NCI-H1092 (cell line): ENCODE results near the gene PI16.
"Not testable (repeated sequence)": the region's sequence is repeated elsewhere in the genome, so short reads cannot be mapped to it uniquely, and the experiment has no call there.

Experiments used
- DNase-seq: peaks from one replicate; lab custom pipeline; 2025; lab: John Stamatoyannopoulos, UW

Gene PI16

DNA sequence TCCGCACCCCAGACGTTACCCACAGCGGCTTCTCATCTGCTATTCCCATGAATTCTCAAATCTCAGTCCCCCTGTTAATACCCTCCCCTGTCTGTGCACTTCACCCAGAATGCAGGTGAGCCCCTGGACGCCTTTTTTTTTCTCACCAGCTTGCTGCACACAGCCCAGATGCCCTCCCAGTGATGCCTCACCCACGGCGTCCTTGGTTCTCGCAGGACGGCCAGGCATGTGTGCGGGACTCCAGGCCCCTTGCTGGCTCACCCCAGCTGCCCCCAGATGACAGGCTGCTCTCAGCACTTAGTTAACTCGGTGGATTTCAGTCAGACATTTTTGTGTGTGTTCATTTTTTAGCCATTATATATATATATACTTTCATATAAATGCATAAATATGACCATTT, 25.4 kb upstream of the PI16 start:
- DNase-seq: no peak

DNA sequence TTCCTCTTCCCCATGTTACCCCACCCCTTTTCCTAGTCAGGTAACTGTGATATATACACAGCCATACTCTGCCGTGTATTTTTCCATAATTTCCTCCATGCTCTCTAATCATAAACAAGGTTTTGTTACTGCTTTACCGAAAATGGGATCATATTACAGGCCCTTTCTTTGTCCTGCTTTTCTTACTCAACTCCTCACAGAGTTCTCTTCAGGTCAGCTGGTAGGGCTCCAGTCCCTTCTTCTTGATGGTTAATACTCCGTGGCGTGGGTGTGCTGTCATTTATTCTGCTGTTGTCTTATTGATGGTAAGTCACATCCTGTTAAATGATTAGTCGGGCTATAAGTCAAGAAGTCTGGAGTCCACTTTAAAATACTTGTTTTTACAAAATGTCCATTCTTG, 24.9 kb upstream of the PI16 start:
- DNase-seq: no peak

DNA sequence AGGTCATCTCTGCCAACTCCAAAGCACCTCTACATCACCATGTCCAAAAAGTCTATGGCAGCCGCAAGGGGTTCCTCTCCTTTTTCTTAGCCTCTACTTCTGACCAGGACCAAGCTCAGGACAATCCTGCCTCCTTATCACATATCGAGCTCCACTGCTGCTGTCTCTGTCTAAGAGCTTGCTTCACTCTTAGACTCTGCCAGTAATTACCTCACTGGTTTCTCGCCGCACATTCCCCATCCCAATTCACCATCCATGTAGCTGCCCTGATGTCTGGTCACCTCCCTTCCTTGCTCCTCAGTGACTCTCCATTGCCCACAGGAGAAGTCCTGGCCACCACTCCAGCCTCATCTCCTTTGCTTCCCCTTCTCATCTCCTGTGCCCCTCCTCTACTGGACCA, 24.1 kb upstream of the PI16 start:
- DNase-seq: no peak

DNA sequence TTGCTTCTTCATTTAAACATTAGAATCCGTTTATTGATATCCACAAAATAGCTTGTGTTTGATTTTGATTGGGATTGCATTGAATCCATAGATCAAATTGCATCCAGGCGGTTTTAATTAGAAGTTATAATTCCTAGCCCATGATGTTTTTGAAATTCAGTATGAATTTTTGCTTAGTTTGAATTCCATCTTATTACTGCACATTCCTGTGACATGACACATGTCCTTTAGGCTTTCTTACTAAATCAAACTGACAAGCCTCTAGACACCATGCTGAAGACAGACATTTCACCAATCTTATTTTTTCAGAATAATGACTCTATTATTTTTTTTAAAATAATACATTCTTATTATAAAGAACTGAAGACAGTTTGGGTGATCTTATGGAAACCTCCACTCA, 21.4 kb upstream of the PI16 start:
- no peak for DNase-seq

DNA sequence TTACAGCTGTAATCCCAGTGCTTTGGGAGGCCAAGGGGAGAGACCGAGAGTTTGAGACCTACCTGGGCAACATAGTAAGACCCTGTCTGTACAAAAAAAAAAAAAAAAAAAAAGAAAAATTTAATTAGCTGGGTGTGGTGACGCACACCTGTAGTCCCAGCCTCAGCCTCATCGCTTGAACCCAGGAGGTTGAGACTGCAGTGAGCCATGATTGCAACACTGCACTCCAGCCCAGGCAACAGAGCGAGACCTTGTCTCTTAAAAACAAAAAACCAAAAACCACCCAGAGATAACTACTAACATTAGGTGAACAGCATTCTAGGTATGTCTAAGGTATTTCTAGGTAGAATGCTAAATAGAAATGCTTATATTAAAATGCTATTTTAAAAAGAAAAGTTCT, 21.0 kb upstream of the PI16 start:
- DNase-seq: no peak

DNA sequence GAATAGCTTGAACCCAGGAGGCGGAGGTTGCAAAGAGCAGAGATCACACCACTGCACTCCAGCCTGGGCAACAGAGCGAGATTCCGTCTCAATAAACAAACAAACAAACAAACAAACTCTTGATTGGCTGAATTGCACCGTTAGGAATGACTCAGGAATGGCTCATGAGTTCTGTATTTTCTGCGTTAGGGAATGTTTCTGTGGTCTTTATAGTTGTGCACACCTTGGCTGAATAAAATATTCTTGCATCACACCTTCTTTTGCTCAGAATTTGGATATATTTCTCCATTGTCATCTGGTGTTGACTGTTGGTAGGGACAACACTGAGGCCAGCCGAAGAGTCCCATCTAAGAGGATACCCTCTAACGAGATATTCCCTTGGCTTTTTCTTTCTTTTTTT, 19.6 kb upstream of the PI16 start:
- no peak for DNase-seq

DNA sequence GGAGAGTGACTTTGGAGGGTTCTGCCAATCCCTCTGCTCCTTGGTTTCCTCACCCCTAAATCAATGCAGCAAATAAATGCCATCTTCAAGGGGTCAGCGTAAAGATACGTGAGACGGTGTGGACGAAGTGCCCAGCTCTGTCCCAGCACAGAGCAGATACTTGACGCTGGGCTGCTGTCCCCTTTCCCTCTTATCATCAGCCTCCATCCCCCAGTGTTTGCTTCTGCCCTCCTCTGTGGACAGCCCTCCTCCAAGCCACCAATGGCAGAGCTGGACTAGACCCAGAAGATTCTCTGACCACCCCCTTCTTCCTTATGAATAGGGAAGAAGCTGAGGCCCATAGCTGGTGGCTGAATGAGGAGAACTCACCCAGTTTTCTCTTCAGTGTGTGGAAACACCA, 17.7 kb upstream of the PI16 start:
- DNase-seq: no peak

DNA sequence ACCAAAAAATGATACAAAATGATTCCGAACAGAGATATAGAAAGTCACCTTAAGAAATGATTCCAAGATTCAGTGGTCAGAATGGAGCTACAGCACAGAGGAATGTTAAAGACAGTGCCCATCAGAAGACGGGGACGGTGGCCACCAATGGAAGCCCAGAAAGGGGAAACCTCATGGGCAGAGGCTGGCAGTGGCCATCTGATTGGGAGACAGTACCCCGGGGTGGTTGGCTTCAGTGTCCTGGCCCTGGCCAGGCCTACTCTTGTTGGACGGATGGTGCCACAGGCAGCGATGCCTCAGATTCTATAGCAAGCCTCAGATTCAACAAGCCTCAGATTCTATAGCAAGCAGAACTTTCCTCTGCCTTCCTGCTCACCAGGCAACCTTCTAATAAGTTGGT, 16.6 kb upstream of the PI16 start:
- no peak for DNase-seq

DNA sequence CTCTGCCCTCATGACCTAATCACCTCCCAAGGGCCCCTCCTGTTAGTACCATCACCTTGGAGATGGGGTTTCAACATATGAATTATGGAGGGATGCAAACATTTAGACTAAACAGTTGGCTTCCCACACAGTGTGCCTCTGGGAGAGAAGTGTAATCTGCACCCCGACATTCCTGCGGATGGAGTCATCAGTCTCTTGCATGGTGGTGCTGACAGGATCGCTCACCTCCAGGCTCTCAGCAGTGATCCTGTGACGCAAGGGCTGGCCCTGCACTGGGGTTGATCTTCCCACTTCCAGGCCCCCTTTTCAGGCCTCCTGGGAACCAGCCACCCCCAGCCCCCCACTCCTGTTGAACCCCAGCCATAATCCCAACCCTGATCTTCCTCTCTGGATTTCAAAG, 16.0 kb upstream of the PI16 start:
- DNase-seq: no peak

DNA sequence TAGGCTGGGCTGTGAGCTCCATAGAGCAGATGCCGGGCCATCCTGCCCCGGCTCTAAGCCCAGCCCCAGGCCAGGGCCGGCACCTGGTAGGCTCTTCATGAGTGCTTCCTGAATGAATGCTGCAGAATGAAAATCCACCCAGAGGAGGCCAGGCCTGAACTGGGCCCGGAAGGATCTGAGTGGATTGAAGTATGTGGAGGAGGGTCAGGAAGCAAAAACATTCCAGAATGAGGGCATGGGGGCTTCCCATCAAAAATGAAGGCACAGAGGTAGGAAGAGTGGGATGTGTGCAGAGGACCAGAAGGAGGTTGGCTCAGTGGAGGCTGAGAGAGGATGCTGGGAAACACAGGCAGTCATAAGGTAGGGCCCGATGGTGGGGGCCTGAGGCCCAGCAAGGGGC, 15.5 kb upstream of the PI16 start:
- not testable (repeated sequence) for DNase-seq

DNA sequence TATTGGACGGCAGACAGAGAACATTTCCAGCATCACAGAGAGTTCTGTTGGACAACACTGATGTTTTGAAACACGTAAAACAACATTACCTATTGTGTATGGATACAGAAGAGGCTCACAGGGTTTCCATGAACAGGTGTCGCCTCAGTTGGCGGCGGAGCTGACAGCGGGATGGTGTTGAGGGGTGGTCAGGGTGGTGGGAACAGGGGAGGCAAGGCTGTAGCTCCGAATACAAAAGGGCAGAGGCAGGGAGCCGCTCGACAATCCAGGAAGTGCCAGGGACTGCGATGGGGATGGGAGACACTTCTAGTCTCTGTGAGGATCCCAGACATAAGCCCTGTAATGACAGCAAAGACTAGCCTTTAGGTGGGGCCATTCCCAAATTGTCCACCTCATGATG, 14.5 kb upstream of the PI16 start:
- no peak for DNase-seq

DNA sequence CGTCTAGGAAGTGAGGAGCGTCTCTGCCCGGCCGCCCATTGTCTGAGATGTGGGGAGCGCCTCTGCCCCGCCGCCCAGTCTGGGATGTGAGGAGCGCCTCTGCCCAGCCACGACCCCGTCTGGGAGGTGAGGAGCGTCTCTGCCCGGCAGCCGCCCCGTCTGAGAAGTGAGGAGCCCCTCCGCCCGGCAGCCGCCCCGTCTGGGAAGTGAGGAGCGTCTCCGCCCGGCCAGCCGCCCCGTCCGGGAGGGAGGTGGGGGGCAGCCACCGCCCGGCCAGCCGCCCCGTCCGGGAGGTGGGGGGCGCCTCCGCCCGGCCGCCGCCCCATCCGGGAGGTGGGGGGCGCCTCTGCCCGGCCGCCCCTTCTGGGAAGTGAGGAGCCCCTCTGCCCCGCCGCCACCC, 13.0 kb upstream of the PI16 start:
- not testable (repeated sequence) for DNase-seq

DNA sequence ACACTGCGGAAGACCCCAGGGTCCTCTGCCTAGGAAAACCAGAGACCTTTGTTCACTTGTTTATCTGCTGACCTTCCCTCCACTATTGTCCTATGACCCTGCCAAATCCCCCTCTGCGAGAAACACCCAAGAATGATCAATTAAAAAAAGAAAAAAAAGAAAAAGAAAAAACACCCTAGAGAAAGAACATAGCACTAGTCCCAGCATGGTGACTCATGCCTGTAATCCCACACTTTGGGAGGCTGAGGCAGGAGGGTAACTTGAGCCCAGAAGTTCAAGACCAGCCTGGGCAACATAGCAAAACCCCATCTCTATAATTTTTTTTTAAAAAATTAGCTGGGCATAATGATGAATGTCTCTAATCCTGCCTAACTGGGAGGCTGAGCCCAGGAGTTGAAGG, 12.2 kb upstream of the PI16 start:
- DNase-seq: not testable (repeated sequence)

DNA sequence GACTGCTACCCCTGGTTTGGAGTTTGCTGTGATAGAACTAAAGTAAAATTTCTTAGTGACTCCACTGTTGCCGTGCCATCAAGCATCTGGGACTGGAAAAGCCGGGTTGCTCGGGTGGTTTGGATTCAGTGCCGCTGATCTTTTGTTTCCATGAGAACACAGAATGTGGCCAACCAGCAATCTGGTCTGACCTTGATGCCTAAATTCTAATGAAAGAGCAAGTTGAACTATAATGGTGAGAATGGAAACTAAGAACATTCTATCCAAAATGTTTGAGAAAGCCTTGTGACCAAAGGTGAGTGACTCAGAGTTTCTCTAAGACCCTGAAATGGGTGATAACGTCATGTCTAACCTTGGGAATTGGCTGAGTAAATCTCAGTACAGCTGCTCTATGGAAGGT, 9.9 kb upstream of the PI16 start:
- no peak for DNase-seq

DNA sequence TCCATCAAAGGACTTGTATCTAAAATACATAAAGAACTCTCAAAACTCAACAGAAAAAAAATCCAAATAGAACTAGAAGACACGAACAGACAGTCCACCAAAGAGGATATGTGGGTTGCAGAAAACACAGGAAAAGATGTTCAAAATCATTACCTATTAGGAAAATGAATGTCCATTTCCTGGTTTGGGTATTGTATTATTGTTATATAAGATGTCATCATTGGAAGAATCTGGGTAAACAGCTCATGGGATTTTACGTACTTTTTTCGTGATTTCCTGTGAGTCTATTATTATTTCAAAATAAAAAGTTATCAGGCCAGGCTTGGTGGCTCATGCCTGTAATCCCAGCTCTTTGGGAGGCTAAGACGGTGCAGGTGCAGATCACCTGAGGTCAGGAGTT, 9.2 kb upstream of the PI16 start:
- no peak for DNase-seq

DNA sequence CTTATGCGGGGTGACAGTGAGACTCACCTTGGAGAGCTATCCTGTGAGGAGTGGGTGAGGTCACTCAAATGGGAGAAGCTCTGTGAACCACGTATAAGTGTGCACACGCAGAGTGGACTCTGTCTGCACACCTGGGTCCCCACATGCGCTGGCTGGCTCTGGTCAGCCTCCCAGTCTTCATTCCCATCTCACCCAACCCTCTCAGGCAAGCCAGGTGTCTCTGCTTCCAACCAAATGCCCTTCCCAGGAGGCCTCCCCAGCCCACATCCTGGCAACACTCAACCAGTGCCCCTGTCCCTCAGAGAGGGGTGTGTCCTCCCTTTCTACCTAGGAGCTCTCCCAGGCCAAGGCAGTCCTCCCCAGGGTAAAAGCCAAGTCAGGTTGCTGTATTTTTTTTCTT, 8.0 kb upstream of the PI16 start:
- no peak for DNase-seq

DNA sequence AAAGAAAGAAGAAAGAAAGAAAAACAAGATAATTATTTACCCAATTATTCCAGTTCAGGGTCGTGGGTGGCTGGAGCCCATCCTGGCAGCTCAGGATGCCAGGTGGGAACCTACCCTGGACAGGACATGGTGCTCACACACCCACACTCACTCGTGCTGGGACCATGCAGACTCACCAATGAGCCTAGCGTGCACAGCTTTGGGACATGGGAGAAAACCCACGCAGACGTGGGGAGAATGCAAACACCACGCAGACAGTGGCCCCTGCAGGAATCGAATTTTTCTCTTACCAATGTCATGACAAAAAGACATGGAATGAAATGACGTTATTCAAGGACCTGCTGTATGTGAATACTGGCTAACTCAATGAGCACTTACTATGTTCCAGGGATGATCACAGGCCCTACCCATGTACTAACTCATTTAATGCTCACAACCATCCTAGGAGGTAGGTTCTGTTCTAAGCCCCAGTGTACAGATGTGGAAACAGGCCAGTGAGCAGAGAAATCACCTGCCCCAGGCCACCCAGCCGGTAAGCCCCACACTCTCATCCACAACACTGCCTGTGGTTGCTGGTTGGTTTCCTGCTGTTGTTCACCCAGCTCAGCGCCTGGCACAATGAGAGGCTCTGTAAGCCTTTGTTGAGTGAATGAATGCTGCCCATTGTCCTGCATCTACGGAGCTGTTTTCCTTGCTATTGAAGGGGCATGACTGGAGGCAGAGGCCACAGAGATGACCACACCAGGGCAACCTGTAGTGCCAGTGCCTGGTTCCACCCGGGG, 6.8 kb upstream of the PI16 start:
- DNase-seq: no peak

DNA sequence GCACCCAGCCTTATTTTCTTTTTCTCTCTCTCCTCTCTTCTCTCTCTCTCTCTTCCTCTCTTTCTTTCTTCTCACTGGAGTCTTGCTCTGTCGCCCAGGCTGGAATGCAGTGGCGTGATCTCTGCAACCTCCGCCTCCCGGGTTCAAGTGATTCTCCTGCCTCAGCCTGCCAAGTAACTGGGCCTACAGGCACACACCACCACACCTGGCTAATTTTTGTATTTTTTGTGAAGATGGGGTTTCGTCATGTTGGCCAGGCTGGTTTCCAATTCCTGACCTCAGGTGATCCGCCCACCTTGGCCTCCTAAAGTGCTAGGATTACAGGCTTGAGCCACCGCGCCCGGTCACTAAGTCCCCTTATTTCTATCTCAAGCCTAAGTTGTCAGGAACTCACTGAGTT, 5.5 kb upstream of the PI16 start:
- not testable (repeated sequence) for DNase-seq

DNA sequence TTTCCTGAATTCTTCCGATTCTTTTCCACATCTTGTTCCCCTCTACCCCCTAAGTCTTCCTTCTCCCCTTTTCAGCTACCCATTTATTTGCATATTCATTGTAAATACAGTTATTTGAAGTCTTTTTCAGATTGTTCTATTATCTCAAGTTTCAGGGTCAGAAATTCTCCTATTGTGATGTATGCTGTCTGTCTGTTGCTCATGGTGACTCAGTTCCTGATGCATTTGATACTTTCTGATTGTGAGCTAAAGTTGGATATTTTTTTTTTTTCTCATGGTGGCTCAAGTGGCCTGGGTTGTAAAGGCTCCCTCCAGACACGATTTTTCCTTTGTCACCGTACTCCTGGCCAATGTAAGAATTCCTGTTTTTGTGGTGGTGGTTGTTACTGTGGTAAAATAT, 4.9 kb upstream of the PI16 start:
- no peak for DNase-seq

DNA sequence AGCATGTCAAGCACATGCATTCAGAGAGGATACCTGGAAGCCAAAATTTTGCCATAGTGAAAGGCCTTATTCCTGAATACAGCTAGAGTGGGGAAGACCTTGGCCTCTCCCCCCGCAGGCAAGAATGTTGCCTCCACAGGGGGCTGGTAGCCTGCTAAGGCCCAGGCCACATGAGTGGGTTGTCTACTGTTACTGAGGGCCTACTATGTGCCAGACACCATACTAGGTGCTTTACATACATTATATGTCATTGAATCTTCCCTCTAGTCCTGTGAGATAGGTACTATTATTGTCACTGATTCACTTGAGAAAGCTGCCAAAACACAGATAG, 642 bp upstream of the PI16 start:
- no peak for DNase-seq

DNA sequence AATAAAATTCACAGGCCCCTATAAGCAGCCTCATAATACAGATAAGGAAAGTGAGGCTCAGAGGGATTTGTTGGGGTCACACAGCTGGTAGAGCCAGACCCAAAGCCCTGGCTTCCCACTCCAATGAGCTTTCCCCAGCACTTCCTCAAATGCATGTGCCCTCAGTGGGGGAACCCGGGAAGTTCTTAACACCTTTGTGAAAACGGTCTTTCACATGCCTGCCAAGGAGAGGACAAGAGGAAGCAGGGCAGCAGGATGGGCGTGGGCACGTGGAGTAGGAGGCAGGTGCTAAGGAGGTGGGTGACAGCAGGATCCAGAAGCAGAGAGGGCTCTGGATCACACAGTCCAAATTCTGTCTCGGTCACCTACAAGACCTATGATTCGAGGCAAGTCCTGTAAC, 598 bp downstream of the PI16 start:
- DNase-seq: no peak

DNA sequence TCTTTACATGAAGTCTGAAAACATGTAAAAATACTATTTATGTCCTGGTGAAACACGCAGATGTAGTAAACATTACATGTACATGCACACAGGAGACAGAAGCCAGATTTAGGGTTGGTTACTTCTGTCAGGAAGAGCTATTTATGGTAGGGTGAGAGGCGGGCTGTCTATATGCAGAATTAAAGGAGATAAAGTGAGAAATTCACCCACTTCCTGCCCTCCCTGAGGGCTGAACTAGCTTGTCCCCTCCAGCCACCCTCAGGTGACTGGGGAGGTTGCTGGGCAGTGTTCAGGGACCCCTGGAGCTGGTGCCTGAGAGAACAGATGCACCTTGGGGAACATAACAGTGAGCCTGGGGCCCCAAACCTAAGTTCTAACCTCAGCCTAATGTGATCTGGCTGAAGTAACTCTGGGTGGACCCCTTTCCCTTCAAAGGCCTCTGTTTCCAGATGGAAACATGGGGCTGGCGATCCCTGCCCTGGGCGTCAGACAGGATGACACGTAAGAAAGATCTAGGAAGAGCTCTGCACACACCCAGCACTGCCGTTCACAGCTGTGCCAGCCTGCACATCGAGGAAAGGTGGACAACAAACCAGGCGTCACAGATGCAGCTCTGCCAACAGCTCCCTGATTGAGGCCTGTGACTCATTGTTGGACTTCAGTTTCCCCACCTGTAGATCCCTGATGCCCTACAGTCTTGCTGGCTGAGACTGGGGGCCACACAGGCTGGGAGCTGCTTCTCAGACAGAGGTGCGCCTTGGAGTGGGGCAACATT, 1.3 kb downstream of the PI16 start:
- DNase-seq: no peak

DNA sequence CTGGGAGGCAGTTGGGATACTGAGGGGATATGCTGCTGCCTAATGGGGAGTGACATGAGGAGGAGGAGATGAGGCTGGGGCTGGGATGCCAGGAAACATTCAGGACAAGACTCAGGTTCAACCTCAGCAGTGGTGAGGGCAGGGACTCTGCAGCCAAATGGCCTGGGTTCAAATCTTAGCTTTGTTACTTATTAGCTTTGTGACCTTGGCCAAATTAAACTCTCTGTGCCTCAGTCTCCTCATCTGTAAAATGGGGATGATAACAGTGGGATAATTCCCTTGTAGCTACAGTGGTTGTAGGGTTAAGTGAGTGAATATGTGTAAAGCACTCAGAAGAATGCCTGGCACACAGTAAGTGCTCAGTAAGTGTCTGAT, 1.9 kb downstream of the PI16 start:
- DNase-seq: no peak

DNA sequence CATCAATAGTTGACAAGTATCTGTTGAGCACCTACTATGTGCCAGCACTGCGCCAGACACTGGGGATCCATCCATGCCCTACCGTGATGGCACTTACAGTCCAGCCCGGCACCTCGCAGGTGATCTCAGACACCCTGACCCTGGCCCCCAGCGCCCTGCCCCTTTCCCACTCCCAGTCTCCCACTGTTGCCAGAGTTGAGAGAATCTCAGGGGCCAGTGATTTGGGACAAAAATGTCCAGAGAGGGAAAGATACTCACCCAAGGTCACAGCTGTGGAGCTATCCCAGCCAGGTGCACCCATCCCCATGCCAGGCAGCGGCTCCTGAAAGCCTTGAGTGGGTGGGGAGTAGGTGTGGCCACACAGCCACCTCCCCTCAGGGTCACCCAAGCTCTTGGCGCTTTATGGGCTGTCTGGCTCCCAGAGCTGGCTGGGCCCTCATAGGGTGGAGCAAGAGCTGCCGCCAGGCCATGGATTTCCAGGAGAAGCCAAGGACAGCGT, 3.3 kb downstream of the PI16 start:
- no peak for DNase-seq
